DMS114 treated with DMSO at 0.1 percent for 48 hours (cell line): Measurements from ENCODE around the gene PDE9A.
"Not testable (repeated sequence)": the region's sequence is repeated elsewhere in the genome, so short reads cannot be mapped to it uniquely, and the experiment has no call there.

Experiments used
- DNase-seq: peaks from one replicate; lab custom pipeline; 2025; ENCODE audit not compliant: unreplicated experiment; lab: John Stamatoyannopoulos, UW

Gene PDE9A

GRCh38 chr21:42624095-42624790, 29.2 kb upstream of the PDE9A start:
- DNase-seq, result no peak

GRCh38 chr21:42624936-42625335, 28.5 kb upstream of the PDE9A start:
- no peak for DNase-seq

- DNase-seq, result no peak
Observed at GRCh38 chr21:42626171-42626570, 27.2 kb upstream of the PDE9A start.

- DNase-seq, result no peak
Observed at GRCh38 chr21:42627527-42628289, 25.7 kb upstream of the PDE9A start.

GRCh38 chr21:42628466-42629061, 24.9 kb upstream of the PDE9A start:
- DNase-seq, result not testable (repeated sequence)

GRCh38 chr21:42629933-42630589, 23.4 kb upstream of the PDE9A start:
- DNase-seq, result no peak

- no peak for DNase-seq
Observed at GRCh38 chr21:42630626-42631025, 22.8 kb upstream of the PDE9A start.

- no peak for DNase-seq
Observed at GRCh38 chr21:42631142-42631541, 22.3 kb upstream of the PDE9A start.

- no peak for DNase-seq
Observed at GRCh38 chr21:42632336-42632751, 21.1 kb upstream of the PDE9A start.

GRCh38 chr21:42632771-42633690, 20.4 kb upstream of the PDE9A start:
- DNase-seq, result no peak

- no peak for DNase-seq
Observed at GRCh38 chr21:42633858-42634257, 19.6 kb upstream of the PDE9A start.

- DNase-seq, result no peak
Observed at GRCh38 chr21:42635848-42636519, 17.4 kb upstream of the PDE9A start.

GRCh38 chr21:42636520-42637266, 16.7 kb upstream of the PDE9A start:
- DNase-seq, result no peak

- DNase-seq, result no peak
Observed at GRCh38 chr21:42637267-42638041, 16.0 kb upstream of the PDE9A start.

GRCh38 chr21:42638266-42638863, 15.1 kb upstream of the PDE9A start:
- no peak for DNase-seq

- DNase-seq, result no peak
Observed at GRCh38 chr21:42639646-42640152, 13.7 kb upstream of the PDE9A start.

- DNase-seq, result no peak
Observed at GRCh38 chr21:42640486-42640885, 12.9 kb upstream of the PDE9A start.
